ENCODE results near the gene ADK. TPM values are rescaled to one million over a fixed set of nuclear protein-coding genes. Genes with fewer than 3 reads are reported as not detected.

ADK gene
- total RNA-seq, 3 donors from 2014 or later, result 13.8 to 24.0 (median 22.9) TPM

GRCh38 chr10:74361678-74362077 lies 210.7 kb downstream of the ADK start:
- TF ChIP-seq, protein P1, sequence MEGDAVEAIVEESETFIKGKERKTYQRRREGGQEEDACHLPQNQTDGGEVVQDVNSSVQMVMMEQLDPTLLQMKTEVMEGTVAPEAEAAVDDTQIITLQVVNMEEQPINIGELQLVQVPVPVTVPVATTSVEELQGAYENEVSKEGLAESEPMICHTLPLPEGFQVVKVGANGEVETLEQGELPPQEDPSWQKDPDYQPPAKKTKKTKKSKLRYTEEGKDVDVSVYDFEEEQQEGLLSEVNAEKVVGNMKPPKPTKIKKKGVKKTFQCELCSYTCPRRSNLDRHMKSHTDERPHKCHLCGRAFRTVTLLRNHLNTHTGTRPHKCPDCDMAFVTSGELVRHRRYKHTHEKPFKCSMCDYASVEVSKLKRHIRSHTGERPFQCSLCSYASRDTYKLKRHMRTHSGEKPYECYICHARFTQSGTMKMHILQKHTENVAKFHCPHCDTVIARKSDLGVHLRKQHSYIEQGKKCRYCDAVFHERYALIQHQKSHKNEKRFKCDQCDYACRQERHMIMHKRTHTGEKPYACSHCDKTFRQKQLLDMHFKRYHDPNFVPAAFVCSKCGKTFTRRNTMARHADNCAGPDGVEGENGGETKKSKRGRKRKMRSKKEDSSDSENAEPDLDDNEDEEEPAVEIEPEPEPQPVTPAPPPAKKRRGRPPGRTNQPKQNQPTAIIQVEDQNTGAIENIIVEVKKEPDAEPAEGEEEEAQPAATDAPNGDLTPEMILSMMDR (IDR thresholded peaks at IDR 0.05), result no peak
- H3K9me3 ChIP-seq, result peaks cover 29% of the 10 kb centered on the region
- H3K4me3 ChIP-seq, result no peak overlapping the region
- H3K4me1 ChIP-seq (ENCODE audit: low read depth), result no peaks in the 10 kb centered on the region
- ATAC-seq, result no peak
- no peak for DNase-seq
- no peaks in the 10 kb centered on the region for H3K36me3 ChIP-seq (ENCODE audit: low read depth)
- intact Hi-C loops (cut with DNase I, micrococcal nuclease), result no loop called here

GRCh38 chr10:74363727-74364126 lies 212.7 kb downstream of the ADK start:
- TF ChIP-seq, protein P1 (IDR thresholded peaks at IDR 0.05), result no peak
- Histone ChIP-seq H3K9me3 (peaks cover 26% of the 10 kb centered on the region), H3K4me3 (no peak overlapping the region), H3K36me3 (ENCODE audit: low read depth) (no peaks in the 10 kb centered on the region), H3K4me1 (ENCODE audit: low read depth) (no peaks in the 10 kb centered on the region)
- no peak for DNase-seq
- no peak for ATAC-seq
- intact Hi-C loops (cut with DNase I, micrococcal nuclease), result no loop called here

- intact Hi-C loops (cut with DNase I, micrococcal nuclease), result no loop called here
- DNase-seq, result no peak
- no peaks in the 10 kb centered on the region for H3K36me3 ChIP-seq (ENCODE audit: low read depth)
Observed at GRCh38 chr10:74365109-74365508, 214.1 kb downstream of the ADK start.

GRCh38 chr10:74371696-74372095 lies 220.7 kb downstream of the ADK start:
- no peaks in the 10 kb centered on the region for H3K4me1 ChIP-seq (ENCODE audit: low read depth)
- no peak overlapping the region for H3K4me3 ChIP-seq
- TF ChIP-seq, protein P1 (IDR thresholded peaks at IDR 0.05), result no peak
- DNase-seq, result no peak
- intact Hi-C loops (cut with DNase I, micrococcal nuclease), result no loop called here
- H3K9me3 ChIP-seq, result no peaks in the 10 kb centered on the region
- H3K36me3 ChIP-seq (ENCODE audit: low read depth), result no peaks in the 10 kb centered on the region
- ATAC-seq, result no peak

More at GRCh38 chr10:74365109-74365508, 214.1 kb downstream of the ADK start:
- Histone ChIP-seq H3K9me3 (peaks cover 22% of the 10 kb centered on the region), H3K4me1 (ENCODE audit: low read depth) (no peaks in the 10 kb centered on the region), H3K4me3 (no peak overlapping the region)
- ATAC-seq, result no peak
- TF ChIP-seq, protein P1 (IDR thresholded peaks at IDR 0.05), result no peak

GRCh38 chr10:74373059-74373458 lies 222.0 kb downstream of the ADK start:
- no peak for ATAC-seq
- Histone ChIP-seq H3K4me1 (ENCODE audit: low read depth) (no peaks in the 10 kb centered on the region), H3K4me3 (no peak overlapping the region), H3K9me3 (no peaks in the 10 kb centered on the region), H3K36me3 (ENCODE audit: low read depth) (no peaks in the 10 kb centered on the region)
- DNase-seq, result no peak
- intact Hi-C loops (cut with DNase I, micrococcal nuclease), result no loop called here
- TF ChIP-seq, protein P1 (IDR thresholded peaks at IDR 0.05), result no peak

GRCh38 chr10:74377476-74377875 lies 226.5 kb downstream of the ADK start:
- intact Hi-C loops (cut with DNase I, micrococcal nuclease), result no loop called here
- TF ChIP-seq, protein P1 (IDR thresholded peaks at IDR 0.05), result no peak
- no peaks in the 10 kb centered on the region for H3K4me1 ChIP-seq (ENCODE audit: low read depth)
- H3K36me3 ChIP-seq (ENCODE audit: low read depth), result no peaks in the 10 kb centered on the region
- DNase-seq (no peak), ATAC-seq (no peak)
- H3K9me3 ChIP-seq, result no peaks in the 10 kb centered on the region
- H3K4me3 ChIP-seq, result no peak overlapping the region
